ENCODE measurements around the gene SETD1A. TPM values are rescaled to one million over a fixed set of nuclear protein-coding genes. Genes with fewer than 3 reads are reported as not detected.

Gene SETD1A
- total and polyA plus RNA-seq, 9 of the 15 experiments (the other 6 are each of a cell fraction or from before 2014, with no cell fraction given): 0.08 to 36.0 (median 4.2) TPM

DNA sequence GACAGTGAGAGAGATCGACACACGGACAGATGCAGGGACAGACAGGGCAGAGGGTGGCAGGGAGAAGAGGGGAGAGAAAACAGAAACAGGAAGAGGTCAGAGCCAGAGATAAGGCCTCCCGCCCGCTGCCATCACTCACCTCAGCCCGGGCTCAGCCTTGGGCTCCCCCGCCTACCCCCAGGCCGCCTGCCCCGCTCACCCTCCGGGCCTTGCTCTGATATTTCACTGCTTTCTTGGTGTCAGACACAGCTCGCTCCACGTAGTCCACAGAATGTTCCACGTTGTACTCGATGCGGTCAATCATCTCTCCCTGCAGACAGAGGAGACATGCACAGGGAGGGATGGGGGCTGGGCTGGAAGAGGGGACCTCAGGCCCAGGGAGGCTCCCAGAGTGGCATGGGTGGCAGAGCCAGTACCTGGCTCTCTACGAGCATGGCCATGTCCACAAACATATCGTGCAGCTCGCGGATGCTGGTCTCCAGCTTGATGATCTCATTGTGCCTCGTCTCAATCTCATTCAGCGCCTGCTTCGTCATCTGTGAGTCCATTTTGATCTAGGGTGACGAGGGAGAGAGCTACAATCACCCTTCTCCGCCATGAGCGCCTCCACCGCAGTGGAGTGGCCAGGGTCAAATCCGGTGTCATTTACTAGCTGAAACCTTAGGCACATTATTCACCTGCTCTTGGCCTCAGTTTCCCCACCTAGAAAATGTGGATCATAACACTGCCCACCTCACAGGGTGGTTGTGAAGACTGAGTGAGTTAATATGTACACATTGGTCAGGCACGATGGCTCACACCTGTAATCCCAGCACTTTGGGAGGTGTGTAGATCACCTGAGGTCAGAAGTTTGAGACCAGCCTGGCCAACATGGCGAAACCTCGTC is 35.6 kb downstream of the SETD1A start (continued):
- TF ChIP-seq ELK1 (CRISPR knock-in tag; IDR thresholded peaks at IDR 0.05) (no peak), ZFX (CRISPR knock-in tag; IDR thresholded peaks at IDR 0.05) (peak; percentile 62), GABPA (tag; conservative IDR thresholded peaks at IDR 0.05; ENCODE audit: low read depth) (peak; percentile 60), GTF2B (IDR thresholded peaks at IDR 0.05; ENCODE audit: extremely low read depth, insufficient read length) (no peak), ZC3H11A (IDR thresholded peaks at IDR 0.05; ENCODE audit: low read depth, low read length) (no peak), DACH1 (IDR thresholded peaks at IDR 0.05; ENCODE audit: partially characterized antibody) (no peak), SP1 (CRISPR knock-in tag; IDR thresholded peaks at IDR 0.05) (no peak), TARDBP (IDR thresholded peaks at IDR 0.05) (no peak), ZNF280B (CRISPR knock-in tag; IDR thresholded peaks at IDR 0.05) (no peak), ZNF165 (CRISPR knock-in tag; IDR thresholded peaks at IDR 0.05; ENCODE audit: borderline replicate concordance) (0 out of 2 replicates have a peak, but pooled peaks have one; percentile 10), GATAD2A (IDR thresholded peaks at IDR 0.05) (0 out of 2 replicates have a peak, but pooled peaks have one; percentile 4), ZSCAN29 (IDR thresholded peaks at IDR 0.05) (no peak)
- TF ChIP-seq, protein P1, sequence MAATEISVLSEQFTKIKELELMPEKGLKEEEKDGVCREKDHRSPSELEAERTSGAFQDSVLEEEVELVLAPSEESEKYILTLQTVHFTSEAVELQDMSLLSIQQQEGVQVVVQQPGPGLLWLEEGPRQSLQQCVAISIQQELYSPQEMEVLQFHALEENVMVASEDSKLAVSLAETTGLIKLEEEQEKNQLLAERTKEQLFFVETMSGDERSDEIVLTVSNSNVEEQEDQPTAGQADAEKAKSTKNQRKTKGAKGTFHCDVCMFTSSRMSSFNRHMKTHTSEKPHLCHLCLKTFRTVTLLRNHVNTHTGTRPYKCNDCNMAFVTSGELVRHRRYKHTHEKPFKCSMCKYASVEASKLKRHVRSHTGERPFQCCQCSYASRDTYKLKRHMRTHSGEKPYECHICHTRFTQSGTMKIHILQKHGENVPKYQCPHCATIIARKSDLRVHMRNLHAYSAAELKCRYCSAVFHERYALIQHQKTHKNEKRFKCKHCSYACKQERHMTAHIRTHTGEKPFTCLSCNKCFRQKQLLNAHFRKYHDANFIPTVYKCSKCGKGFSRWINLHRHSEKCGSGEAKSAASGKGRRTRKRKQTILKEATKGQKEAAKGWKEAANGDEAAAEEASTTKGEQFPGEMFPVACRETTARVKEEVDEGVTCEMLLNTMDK (IDR thresholded peaks at IDR 0.05; ENCODE audit: borderline replicate concordance, insufficient read depth, low read depth, low read length, poor library complexity, severe bottlenecking): no peak
- TF ChIP-seq, protein P2, sequence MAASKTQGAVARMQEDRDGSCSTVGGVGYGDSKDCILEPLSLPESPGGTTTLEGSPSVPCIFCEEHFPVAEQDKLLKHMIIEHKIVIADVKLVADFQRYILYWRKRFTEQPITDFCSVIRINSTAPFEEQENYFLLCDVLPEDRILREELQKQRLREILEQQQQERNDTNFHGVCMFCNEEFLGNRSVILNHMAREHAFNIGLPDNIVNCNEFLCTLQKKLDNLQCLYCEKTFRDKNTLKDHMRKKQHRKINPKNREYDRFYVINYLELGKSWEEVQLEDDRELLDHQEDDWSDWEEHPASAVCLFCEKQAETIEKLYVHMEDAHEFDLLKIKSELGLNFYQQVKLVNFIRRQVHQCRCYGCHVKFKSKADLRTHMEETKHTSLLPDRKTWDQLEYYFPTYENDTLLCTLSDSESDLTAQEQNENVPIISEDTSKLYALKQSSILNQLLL (CRISPR knock-in tag; IDR thresholded peaks at IDR 0.05; ENCODE audit: borderline replicate concordance): no peak
- TF ChIP-seq, protein P3, sequence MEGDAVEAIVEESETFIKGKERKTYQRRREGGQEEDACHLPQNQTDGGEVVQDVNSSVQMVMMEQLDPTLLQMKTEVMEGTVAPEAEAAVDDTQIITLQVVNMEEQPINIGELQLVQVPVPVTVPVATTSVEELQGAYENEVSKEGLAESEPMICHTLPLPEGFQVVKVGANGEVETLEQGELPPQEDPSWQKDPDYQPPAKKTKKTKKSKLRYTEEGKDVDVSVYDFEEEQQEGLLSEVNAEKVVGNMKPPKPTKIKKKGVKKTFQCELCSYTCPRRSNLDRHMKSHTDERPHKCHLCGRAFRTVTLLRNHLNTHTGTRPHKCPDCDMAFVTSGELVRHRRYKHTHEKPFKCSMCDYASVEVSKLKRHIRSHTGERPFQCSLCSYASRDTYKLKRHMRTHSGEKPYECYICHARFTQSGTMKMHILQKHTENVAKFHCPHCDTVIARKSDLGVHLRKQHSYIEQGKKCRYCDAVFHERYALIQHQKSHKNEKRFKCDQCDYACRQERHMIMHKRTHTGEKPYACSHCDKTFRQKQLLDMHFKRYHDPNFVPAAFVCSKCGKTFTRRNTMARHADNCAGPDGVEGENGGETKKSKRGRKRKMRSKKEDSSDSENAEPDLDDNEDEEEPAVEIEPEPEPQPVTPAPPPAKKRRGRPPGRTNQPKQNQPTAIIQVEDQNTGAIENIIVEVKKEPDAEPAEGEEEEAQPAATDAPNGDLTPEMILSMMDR (IDR thresholded peaks at IDR 0.05 in 2 of 3, conservative IDR thresholded peaks at IDR 0.05 in 1 of 3; ENCODE audit: insufficient read depth in 2 of 3, low read depth in 1 of 3, low read length in 3 of 3): no peak
- TF ChIP-seq, protein P4, sequence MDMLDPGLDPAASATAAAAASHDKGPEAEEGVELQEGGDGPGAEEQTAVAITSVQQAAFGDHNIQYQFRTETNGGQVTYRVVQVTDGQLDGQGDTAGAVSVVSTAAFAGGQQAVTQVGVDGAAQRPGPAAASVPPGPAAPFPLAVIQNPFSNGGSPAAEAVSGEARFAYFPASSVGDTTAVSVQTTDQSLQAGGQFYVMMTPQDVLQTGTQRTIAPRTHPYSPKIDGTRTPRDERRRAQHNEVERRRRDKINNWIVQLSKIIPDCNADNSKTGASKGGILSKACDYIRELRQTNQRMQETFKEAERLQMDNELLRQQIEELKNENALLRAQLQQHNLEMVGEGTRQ (CRISPR knock-in tag; IDR thresholded peaks at IDR 0.05): no peak
